MCF 10A (cell line): ENCODE results near the gene ISG15. TPM values are rescaled to one million over a fixed set of nuclear protein-coding genes. Genes with fewer than 3 reads are reported as not detected.

Experiments
- BruUV-seq: library from RNA; stranded (reverse); fragments of 400-500 nt; replicated peaks from 2 replicates; lab custom pipeline; 2021; lab: Mats Ljungman, UMichigan
- CTCF ChIA-PET: fragments of 300-600 bp; sonication (Branson Sonifier 250); formaldehyde crosslinking; extraction: SDS; loops from one replicate; lab custom pipeline; 2021; ENCODE audit warnings: antibody characterized with exemption, inconsistent platforms; lab: Yijun Ruan, JAX
- POLR2A ChIA-PET: fragments of 300-600, 350-650 bp; sonication (Branson Sonifier 250); formaldehyde crosslinking; extraction: SDS; loops from one replicate; lab custom pipeline; 2020; ENCODE audit warnings: antibody characterized with exemption, inconsistent platforms; lab: Yijun Ruan, JAX
- DNase-seq: peaks from one replicate; pipeline ENCODE4 v3.0.0-alpha.2; 2018; ENCODE audit not compliant: unreplicated experiment
- H3K27ac Mint-ChIP-seq: one replicate; pipeline ENCODE4 v1.8.0; 2022; ENCODE audit warnings: mild to moderate bottlenecking, low read depth, mixed read lengths; ENCODE audit not compliant: unreplicated experiment
- H3K27me3 Mint-ChIP-seq: one replicate; pipeline ENCODE4 v1.8.0; 2022; ENCODE audit warnings: mixed read lengths; ENCODE audit not compliant: insufficient read depth, unreplicated experiment
- H3K36me3 Mint-ChIP-seq: one replicate; pipeline ENCODE4 v1.8.0; 2022; ENCODE audit warnings: mild to moderate bottlenecking, moderate library complexity, mixed read lengths; ENCODE audit not compliant: insufficient read depth, unreplicated experiment
- H3K4me1 Mint-ChIP-seq: one replicate; pipeline ENCODE4 v1.8.0; 2022; ENCODE audit warnings: mixed read lengths; ENCODE audit not compliant: insufficient read depth, unreplicated experiment
- H3K4me3 Mint-ChIP-seq: one replicate; pipeline ENCODE4 v1.8.0; 2022; ENCODE audit warnings: mild to moderate bottlenecking, moderate library complexity, mixed read lengths; ENCODE audit not compliant: unreplicated experiment
- H3K9me3 Mint-ChIP-seq: one replicate; pipeline ENCODE4 v1.8.0; 2022; ENCODE audit warnings: mixed read lengths; ENCODE audit not compliant: unreplicated experiment
- intact Hi-C: fragments of 100-400 bp; cut with micrococcal nuclease; formaldehyde crosslinking; loops from 2 replicates; pipeline ENCODE4 v1.14.1; 2022
- total RNA-seq: library from RNA; stranded (reverse); gene quantifications from 2 replicates; pipeline ENCODE4 v1.2.3, GENCODE V29; 2022
- TF ChIP-seq, protein P1 (sequence below): fragments of 200-600 bp; IDR thresholded peaks from one replicate; pipeline ENCODE4 v1.8.0; 2022; ENCODE audit warnings: antibody characterized with exemption, mild to moderate bottlenecking; ENCODE audit not compliant: unreplicated experiment

ISG15 gene
- total RNA-seq, 1 experiment from 2014 or later = 7.4 TPM

DNA sequence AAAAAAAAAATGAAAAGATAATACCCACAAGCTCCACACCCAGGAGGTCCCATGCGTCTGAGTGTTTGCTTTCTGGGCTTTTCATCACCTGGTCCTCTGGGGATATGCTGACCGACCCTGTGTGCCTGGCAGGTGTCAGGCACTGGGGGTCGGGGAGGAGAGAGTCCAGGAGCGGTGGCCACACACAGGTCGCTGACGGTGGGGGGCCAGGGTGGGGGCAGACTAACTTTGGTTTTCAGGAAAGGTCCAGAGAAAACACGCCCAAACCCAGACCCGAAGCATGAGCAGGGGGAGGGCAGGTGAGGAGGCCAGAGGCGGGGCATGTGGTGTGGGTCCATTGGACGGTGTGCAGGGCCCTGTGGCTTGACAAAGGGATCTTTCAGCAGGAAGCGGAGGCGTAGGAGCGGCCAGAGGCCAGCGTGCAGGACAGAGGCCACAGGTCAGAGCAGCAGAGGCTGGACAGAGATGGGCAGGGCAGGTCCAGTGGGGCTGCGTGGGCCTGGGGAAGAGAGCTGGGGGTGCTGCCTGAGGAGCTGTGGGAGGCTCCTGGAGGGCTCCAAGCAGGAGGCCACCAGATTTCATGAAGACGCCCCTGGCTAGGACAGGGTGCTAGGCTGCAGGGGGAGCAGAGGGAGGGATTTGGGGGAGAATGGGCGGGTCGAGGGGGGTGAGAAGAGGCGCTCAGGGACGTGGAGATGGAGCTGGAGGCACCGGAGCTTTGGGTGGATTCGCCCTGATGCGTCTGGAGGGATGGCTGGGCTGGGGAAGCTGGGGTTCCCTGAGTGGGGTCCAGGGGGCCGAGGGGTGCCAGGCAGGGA is 45.0 kb downstream of the ISG15 start:
- CTCF ChIA-PET = interaction anchor here (0.5 to 2.7 kb wide), 8 partner anchors 20 to 100 kb away, joined by 3 to 12 read pairs (median 4); no protein-coding TSS in a partner anchor
- Mint-ChIP-seq H3K9me3 (no peaks in the 10 kb centered on the region), H3K4me1 (peaks cover 15% of the 10 kb centered on the region), H3K27ac (no peak overlapping the region), H3K27me3 (no peaks in the 10 kb centered on the region), H3K36me3 (no peaks in the 10 kb centered on the region), H3K4me3 (peak overlapping the region; percentile 76)
- intact Hi-C loops = loop anchor here (2.0 kb wide), 1 partner anchor 35 kb away; no protein-coding TSS in a partner anchor
- no TSS peak for BruUV-seq
- TF ChIP-seq, protein P1, sequence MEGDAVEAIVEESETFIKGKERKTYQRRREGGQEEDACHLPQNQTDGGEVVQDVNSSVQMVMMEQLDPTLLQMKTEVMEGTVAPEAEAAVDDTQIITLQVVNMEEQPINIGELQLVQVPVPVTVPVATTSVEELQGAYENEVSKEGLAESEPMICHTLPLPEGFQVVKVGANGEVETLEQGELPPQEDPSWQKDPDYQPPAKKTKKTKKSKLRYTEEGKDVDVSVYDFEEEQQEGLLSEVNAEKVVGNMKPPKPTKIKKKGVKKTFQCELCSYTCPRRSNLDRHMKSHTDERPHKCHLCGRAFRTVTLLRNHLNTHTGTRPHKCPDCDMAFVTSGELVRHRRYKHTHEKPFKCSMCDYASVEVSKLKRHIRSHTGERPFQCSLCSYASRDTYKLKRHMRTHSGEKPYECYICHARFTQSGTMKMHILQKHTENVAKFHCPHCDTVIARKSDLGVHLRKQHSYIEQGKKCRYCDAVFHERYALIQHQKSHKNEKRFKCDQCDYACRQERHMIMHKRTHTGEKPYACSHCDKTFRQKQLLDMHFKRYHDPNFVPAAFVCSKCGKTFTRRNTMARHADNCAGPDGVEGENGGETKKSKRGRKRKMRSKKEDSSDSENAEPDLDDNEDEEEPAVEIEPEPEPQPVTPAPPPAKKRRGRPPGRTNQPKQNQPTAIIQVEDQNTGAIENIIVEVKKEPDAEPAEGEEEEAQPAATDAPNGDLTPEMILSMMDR = no peak
- POLR2A ChIA-PET = interaction anchor here (0.6 to 2.0 kb wide), 2 partner anchors 37 to 132 kb away, joined by 3 to 8 read pairs; no protein-coding TSS in a partner anchor
- no peak for DNase-seq

DNA sequence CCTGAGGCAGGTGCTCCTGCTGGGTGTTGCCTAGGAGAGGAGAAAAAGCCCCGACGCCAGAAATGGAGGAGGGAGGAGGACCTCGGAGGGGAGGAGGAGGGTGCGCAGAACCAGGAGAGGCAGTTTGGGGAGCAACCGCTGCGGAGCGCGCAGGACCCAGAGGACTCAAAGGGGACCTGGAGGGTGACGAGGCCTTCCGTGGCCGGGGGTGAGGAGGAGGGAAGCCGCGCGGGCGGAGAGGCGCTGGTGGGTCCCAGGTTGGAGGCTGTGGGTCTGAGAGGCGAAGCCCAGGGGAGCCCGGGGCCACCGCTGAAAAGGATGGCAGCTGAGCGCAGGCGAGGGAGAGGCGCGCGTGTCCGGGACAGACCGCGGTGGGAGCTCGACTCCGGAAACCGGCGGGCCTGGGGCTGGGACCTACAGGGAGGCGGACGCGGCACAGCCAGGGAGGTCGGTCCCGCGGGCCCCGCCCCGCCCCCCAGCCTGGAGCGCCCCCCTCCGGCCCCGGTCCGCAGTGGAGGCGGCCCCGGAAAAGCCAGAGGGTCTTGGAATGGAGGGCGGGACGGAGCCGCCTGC is 45.7 kb downstream of the ISG15 start:
- H3K9me3 Mint-ChIP-seq = no peaks in the 10 kb centered on the region
- intact Hi-C loops = loop anchor here (2.0 kb wide), 1 partner anchor 36 kb away; no protein-coding TSS in a partner anchor
- no peaks in the 10 kb centered on the region for H3K27me3 Mint-ChIP-seq
- H3K36me3 Mint-ChIP-seq = no peaks in the 10 kb centered on the region
- H3K4me3 Mint-ChIP-seq = peak overlapping the region; percentile 76
- CTCF ChIA-PET = interaction anchor here (1.1 to 2.7 kb wide), 6 partner anchors 20 to 74 kb away, joined by 3 to 12 read pairs (median 4); no protein-coding TSS in a partner anchor
- BruUV-seq = no TSS peak
- TF ChIP-seq, protein P1 = peak; percentile 53
- POLR2A ChIA-PET = interaction anchor here (0.6 to 2.0 kb wide), 6 partner anchors 20 to 133 kb away, joined by 3 to 8 read pairs (median 3); no protein-coding TSS in a partner anchor
- H3K4me1 Mint-ChIP-seq = peaks cover 16% of the 10 kb centered on the region
- DNase-seq = no peak
- H3K27ac Mint-ChIP-seq = no peak overlapping the region

DNA sequence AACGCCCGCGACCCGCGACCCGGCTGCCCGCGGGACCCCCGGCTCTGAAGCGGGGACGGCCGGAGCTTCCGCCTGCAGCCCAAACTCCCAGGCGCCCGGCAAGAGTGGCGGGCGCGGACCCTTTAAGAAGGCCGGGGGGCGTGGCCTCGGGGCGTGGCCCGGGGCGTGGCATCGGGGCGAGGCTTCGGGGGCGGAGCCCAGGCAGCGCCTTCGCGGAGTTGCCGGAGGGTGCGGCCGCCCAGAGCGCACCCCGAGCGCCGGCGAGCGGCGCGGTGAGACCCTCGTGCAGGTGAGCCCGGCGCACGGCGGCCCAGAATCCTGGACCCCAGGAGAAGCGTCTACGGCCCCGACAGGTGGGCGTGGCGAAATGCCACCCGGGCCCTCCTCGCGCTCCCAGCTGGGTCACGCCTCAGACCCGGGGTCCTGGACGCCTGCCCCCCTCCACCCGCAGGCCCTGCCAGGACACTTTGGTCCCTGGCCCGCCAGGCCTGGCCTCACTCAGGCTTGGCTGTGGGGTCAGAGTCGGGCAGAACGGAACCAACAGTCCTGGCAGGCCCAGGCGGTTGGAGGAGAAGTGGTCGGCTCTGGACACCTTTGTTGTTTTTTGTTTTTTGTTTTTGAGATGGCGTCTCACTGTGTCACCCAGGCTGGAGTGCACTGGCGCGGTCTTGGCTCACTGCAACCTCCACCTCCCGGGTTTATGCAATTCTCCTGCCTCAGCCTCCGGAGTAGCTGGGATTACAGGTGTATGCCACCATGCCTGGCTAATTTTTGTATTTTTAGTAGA is 46.4 kb downstream of the ISG15 start:
- ChIA-PET CTCF (interaction anchor here (0.6 to 2.7 kb wide), 7 partner anchors 21 to 77 kb away, joined by 3 to 12 read pairs (median 4); no protein-coding TSS in a partner anchor), POLR2A (interaction anchor here (0.7 to 2.0 kb wide), 6 partner anchors 20 to 76 kb away, joined by 3 to 8 read pairs (median 4); partner anchors contain the start of gene ISG15)
- Mint-ChIP-seq H3K9me3 (no peaks in the 10 kb centered on the region), H3K4me1 (peaks cover 16% of the 10 kb centered on the region), H3K4me3 (peak overlapping the region; percentile 76), H3K27me3 (no peaks in the 10 kb centered on the region), H3K27ac (no peak overlapping the region), H3K36me3 (no peaks in the 10 kb centered on the region)
- intact Hi-C loops = loop anchor here (2.0 to 5.0 kb wide), 2 partner anchors 37 to 57 kb away; partner anchors contain the start of gene HES4
- BruUV-seq = no TSS peak
- peak; percentile 85 for DNase-seq
- TF ChIP-seq, protein P1 = no peak
